Epithelial cell of prostate (primary cell): ENCODE results near the gene LIME1.
A peak's percentile ranks its signal among the peaks of the same experiment; 100 is the strongest.

ENCODE experiments used
- DNase-seq: peaks from one replicate; pipeline ENCODE4 v3.0.0-alpha.2; 2011; ENCODE audit warnings: low read depth, low spot score
- H3K27ac ChIP-seq: fragments of 450-650 bp; 2 replicates; pipeline ENCODE4 v1.5.1; 2017; ENCODE audit warnings: mild to moderate bottlenecking

The LIME1 gene, protein sequence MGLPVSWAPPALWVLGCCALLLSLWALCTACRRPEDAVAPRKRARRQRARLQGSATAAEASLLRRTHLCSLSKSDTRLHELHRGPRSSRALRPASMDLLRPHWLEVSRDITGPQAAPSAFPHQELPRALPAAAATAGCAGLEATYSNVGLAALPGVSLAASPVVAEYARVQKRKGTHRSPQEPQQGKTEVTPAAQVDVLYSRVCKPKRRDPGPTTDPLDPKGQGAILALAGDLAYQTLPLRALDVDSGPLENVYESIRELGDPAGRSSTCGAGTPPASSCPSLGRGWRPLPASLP

DNA sequence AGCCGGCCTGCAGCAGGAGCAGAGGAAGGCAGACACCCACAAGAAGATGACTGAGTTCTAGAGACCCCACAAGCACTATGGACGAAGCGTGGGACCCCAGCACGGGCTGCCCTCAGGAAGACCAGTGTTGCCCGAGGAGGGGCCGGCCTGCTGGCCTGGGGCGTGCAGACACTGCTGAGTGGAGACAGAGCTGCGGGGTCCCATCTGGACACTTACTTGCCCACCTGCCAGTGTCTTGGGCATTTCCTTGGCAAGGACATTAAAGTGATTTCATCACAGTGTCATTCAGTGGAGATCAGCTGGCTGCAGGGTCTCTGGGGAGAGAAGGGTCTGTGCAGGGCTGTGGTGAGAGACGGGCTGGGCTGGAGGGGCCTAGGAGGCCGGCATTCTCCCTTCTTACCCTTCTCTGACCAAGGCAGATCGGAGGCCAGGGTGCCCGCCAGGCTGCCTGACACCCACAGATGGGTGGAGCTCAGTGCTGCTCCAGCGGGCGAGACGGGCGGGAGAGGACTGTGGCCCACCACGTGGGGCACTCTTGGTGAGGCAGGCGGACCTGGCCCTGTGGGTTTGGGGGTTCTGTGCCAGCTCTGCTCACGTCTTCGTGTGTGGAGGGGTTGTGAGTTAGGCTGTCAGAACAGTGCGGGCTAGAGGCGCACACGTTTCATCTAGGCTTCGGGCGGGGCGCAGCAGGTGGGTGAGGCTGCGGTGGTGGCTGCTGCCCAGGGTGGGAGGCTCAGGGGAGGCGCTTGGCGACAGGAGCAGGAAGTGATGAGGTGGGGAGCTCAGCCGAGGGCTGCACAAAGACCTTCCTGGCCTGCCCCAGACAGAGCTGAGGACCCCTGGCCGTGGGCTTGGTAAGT, at the start of gene LIME1:
TSS of gene LIME1 (plus strand) at position 806 of the 860 bp plus-strand sequence. CDS start 886 bp downstream, outside the sequence.
- no peak within 1 kb of the TSS for H3K27ac ChIP-seq

DNA sequence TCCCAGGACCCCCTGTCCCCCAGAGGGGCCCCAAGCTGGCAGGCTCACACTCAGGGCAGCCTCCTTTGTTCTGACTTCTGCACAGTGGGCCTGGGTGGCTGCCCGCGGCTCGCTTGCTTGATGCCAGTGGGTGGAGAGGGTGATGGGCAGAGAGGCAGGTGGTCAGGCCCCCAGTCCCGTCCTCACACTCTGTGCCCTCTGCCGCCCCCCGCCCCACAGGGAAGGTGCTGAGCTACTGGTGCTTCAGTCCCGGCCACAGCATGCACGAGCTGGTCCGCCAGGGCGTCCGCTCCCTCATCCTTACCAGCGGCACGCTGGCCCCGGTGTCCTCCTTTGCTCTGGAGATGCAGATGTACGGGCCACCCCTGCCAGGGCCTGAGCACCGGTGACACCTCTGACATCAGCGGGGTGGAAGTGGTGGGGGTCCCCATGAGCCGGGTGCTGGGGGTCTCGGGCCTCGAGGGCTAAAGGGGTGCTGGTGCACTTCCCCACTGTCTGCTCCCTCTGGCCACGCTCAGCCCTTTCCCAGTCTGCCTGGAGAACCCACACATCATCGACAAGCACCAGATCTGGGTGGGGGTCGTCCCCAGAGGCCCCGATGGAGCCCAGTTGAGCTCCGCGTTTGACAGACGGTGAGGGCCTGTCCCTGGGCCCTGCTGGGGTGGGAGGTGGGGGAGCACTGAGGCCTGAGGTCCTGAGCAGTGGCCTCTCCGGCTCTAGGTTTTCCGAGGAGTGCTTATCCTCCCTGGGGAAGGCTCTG, 48.9 kb upstream of the LIME1 start:
- H3K27ac ChIP-seq, result no peak overlapping the region
- DNase-seq, result no peak

More for the DNA sequence above, at the start of gene LIME1:
- DNase-seq, result no peak

DNA sequence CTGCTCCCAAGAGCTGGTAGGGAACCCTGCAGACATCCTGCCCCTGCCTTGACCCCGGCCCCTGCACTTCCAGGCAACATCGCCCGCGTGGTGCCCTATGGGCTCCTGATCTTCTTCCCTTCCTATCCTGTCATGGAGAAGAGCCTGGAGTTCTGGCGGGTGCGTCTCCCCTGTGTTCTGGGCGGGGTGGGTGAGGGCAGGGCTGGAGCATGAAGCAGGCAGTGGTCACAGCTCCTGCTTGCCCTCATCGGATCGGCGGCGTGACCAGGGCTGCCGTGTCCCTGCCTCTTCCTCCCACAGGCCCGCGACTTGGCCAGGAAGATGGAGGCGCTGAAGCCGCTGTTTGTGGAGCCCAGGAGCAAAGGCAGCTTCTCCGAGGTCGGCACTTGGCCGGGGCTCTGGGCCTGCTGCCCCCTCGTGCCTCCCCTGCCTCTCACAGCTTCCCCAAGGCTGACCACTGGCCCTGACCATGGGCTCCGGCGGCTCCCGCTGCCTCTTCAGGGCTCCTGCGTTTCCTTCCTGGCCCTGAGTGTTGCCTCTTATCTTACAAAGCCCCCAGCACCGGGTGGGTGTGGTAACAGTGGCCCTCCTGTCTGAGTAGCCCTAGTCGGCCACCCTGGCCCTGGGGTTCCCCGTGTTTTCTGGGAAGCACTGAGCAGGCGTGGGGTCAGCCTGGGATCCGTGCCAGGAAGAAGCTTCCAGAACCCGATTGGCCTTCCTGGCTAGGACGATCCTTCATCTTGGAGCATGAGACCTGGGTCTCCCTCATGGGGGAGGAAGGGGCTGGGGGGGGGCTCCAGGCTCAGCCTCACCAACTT, 48.0 kb upstream of the LIME1 start:
- no peak for DNase-seq
- no peak overlapping the region for H3K27ac ChIP-seq

DNA sequence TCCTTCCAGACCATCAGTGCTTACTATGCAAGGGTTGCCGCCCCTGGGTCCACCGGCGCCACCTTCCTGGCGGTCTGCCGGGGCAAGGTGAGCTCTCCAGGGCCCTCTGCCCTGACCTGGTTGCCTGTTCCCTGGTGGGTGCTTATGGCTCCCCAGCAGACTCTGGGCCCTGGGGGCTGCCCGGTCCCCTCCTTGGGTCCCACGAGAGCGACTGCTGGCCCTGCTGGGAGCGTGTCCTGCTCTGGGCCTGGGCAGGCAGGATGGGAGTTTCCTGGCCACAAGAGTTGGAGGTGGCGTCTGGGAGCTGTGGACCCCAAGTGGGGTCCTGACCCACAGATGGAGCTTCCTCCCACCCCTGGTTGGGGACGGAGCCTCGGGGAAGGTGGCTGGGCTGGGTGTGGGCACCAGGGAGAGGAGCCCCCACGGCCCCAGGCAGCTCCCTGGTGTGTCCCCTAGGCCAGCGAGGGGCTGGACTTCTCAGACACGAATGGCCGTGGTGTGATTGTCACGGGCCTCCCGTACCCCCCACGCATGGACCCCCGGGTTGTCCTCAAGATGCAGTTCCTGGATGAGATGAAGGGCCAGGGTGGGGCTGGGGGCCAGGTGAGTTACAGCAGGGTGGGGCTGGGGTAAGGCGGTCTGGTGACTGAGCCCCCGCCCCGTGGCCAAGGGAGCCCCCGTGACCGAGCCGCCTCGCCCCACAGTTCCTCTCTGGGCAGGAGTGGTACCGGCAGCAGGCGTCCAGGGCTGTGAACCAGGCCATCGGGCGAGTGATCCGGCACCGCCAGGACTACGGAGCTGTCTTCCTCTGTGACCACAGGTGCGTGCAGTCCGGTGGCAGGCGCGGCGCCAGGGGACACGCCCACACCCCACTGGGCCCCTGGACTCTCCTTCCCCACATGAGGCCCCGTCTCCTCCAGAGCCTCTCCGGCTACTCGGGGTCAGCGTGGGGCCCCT, 47.1 kb upstream of the LIME1 start:
- H3K27ac ChIP-seq, result no peak overlapping the region
- DNase-seq, result no peak

DNA sequence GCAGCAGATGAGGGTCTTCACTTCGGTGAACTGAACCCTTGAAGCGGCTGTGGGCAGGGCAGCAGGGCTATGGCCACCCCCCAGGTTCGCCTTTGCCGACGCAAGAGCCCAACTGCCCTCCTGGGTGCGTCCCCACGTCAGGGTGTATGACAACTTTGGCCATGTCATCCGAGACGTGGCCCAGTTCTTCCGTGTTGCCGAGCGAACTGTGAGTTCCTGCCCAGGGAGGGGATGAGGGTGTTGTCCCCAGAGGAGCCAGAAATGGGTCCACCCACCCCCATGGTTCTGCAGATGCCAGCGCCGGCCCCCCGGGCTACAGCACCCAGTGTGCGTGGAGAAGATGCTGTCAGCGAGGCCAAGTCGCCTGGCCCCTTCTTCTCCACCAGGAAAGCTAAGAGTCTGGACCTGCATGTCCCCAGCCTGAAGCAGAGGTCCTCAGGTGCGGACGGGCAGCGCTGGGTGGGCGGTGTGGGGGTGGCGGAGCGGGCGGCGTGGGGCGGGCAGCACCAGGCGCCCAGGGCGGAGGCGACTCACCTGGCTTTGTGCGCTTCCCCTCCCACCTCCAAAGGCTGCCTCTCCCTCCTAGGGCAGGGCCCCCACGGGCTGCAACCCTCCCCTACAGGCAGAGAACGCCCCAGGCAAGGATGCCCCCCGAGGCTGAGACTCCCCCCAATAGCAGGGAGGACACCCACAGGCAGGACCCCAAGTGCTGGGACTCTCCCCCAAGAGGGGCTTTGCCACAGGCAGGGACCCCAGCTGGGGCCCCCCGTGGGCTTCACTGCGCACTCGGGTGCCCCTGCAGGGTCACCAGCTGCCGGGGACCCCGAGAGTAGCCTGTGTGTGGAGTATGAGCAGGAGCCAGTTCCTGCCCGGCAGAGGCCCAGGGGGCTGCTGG, 46.2 kb upstream of the LIME1 start:
- DNase-seq, result no peak
- H3K27ac ChIP-seq, result no peak overlapping the region

DNA sequence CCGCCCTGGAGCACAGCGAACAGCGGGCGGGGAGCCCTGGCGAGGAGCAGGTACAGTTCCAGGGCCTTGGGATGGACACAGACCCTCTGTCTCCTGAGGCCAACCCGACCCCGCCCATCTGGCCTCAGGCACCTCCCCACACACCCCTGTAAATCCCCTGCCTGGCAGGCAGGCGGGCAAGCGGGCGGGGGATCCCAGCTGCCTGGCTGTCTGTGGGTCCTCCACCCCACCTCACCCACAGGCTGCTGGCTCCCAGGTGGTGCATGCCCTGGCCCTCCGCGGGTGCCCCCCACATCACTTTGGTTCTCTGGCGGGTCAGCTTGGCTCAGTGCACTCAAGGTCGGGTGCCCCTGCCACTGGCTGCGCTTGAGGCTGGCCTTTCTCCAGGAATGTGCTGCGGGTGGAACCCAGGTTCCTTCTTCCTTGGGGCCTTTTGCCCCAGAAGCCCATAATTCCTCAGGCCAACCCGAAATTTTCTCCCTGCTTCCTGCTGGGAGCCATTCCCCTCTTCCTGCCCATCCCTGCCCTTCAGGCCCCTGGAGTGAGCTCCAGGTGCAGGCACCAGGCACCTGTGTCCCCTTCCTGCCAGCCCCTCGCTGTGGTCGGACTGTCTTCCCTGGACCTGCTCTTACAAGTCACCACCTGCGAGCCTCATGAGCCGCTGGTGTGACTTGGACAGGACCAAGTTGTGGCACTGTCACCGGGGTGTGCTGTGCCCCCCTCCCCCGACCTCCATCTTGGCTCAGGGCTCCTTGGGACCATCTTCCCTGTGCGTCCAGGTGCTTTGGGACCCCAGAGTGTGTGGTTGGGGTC, 45.4 kb upstream of the LIME1 start:
- H3K27ac ChIP-seq, result no peak overlapping the region
- DNase-seq, result no peak

DNA sequence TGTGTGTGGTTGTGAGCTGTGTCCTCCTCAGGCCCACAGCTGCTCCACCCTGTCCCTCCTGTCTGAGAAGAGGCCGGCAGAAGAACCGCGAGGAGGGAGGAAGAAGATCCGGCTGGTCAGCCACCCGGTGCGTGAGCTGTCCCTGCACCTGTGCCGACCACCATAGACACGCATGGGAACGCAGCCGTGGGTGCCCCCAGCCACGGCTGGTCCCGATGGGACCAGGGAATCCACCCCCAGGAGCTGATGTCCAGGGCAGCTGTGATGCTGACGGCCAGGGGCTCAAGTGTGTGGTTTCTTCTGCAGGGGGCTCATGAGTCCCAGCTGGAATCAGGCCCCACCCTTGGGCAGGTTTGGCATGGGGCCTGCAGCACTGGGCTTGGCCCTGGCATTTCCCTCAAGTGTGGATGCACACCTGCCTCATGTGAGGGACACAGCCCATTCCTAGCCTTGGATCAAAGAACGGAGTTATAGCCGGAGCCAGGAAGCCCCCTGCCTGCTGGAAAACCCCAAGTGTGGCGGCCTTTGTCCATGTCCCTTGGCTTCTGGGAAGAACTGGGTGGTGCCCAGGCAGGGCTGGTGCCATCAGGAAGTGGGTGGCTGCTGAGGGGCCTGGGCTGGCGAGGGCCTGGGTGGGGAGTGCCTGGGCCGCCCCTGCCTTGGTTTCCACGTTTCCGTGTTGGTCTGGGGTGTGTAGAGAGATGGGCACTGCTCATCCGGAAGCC, 44.6 kb upstream of the LIME1 start:
- no peak overlapping the region for H3K27ac ChIP-seq
- no peak for DNase-seq

DNA sequence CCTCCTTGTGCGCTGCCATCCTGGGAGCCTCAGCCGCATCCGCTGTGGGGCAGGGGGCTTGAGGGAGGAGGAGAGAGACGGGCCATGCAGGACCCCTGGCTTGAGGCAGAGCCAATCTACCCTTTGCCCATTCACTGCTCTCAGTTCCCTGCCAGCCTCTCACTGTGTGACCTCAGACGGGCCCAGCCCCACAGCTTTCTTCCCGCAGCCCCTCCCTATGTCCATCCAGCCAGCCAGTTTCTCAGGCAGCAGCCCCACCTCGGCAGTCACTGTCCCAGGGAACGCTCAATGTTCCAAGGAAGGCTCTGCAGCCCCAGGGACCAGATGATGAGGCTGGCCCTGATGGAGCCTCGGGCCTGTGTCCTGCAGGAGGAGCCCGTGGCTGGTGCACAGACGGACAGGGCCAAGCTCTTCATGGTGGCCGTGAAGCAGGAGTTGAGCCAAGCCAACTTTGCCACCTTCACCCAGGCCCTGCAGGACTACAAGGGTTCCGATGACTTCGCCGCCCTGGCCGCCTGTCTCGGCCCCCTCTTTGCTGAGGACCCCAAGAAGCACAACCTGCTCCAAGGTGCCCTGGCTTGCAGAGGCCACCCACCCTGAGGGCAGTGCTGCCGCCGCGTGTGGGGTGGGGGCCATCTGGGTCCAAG, 43.9 kb upstream of the LIME1 start:
- H3K27ac ChIP-seq, result no peak overlapping the region
- DNase-seq, result no peak

DNA sequence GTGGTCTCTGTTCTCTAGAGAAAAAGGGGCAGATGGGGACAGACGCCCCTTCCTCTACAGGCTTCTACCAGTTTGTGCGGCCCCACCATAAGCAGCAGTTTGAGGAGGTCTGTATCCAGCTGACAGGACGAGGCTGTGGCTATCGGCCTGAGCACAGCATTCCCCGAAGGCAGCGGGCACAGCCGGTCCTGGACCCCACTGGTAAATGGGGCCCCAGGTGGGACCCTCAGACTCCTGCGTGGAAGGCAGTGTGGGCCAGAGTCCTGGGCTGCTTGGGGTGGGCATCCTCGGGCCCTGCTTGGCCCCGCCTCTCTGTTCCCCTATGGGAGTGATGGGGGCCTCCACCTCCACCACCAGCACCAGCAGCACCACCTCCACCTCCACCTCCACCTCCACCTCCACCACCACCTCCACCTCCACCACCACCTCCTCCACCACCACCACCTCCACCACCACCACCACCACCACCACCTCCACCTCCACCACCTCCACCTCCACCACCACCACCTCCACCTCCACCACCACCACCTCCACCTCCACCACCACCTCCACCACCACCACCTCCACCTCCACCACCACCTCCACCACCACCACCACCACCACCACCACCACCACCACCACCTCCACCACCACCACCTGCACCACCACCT, 43.3 kb upstream of the LIME1 start:
- H3K27ac ChIP-seq, result no peak overlapping the region
- DNase-seq, result no peak

DNA sequence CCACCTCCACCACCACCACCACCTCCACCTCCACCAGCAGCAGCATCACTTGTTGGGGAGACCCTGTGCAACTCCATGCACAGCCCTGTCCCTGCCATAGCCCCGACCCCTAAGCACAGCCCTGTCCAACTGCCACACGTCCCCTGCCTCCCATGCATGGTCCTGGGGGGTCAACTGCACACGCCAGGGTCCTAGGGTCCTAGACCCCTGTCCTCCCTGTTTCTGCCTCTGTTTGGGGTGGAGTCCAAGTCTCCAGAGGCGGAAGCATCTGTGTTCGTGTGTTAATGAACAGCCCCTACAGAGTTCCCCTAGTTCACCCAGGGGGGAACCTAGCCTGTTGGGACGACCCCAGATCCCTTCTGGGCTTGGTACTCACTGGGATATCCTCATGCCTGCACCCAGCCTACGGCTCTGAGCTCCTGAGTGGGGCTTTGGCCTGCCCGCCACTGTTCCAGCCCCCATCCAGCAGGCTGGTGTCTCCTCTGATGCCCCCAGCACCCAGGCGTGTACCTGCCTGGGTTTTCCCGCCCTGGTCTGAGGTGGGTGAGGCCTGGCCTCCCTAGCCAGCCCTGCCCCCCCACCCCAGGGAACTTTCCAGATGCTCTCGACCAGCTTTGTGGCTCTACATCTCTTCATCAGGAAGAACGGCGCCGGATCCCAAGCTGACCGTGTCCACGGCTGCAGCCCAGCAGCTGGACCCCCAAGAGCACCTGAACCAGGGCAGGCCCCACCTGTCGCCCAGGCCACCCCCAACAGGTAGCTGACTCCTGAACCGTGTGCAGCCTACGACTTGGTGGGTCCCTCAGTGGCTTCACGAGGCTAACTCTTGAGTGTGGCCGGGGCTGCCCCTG, 42.5 kb upstream of the LIME1 start:
- no peak overlapping the region for H3K27ac ChIP-seq
- DNase-seq, result no peak

DNA sequence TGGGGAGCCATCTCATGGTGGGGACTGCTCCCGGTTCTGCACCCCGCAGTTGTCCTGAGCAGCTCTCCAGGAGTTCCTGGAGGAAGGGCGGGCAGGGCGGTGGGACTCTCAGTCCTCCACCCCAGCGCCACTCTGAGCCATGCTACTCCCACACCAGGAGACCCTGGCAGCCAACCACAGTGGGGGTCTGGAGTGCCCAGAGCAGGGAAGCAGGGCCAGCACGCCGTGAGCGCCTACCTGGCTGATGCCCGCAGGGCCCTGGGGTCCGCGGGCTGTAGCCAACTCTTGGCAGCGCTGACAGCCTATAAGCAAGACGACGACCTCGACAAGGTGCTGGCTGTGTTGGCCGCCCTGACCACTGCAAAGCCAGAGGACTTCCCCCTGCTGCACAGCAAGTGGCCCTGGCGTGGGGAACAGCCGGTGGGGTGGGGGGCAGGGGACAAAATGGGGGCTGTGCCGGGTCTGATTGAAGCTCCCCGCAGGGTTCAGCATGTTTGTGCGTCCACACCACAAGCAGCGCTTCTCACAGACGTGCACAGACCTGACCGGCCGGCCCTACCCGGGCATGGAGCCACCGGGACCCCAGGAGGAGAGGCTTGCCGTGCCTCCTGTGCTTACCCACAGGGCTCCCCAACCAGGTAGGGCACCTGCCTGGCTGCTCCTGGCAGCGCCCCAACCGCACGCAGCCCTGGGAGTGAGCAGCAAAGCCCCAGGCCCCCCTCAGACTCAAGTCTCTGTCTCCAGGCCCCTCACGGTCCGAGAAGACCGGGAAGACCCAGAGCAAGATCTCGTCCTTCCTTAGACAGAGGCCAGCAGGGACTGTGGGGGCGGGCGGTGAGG, 41.7 kb upstream of the LIME1 start:
- DNase-seq, result no peak
- H3K27ac ChIP-seq, result peak overlapping the region; percentile 90

DNA sequence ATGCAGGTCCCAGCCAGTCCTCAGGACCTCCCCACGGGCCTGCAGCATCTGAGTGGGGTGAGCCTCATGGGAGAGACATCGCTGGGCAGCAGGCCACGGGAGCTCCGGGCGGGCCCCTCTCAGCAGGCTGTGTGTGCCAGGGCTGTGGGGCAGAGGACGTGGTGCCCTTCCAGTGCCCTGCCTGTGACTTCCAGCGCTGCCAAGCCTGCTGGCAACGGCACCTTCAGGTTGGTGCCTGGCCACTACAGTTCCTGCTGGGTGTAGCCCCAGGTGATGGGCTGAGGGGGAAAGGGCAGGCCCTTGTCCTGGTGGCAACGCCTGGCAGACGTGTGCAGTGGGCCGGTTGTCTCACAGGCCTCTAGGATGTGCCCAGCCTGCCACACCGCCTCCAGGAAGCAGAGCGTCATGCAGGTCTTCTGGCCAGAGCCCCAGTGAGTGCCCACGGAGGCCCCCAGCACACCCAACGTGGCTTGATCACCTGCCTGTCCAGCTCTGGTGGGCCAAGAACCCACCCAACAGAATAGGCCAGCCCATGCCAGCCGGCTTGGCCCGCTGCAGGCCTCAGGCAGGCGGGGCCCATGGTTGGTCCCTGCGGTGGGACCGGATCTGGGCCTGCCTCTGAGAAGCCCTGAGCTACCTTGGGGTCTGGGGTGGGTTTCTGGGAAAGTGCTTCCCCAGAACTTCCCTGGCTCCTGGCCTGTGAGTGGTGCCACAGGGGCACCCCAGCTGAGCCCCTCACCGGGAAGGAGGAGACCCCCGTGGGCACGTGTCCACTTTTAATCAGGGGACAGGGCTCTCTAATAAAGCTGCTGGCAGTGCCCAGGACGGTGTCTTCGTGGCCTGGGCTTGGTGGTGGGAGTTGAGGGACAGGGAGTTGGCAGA, 40.8 kb upstream of the LIME1 start:
- DNase-seq, result no peak
- H3K27ac ChIP-seq, result peak overlapping the region; percentile 90

DNA sequence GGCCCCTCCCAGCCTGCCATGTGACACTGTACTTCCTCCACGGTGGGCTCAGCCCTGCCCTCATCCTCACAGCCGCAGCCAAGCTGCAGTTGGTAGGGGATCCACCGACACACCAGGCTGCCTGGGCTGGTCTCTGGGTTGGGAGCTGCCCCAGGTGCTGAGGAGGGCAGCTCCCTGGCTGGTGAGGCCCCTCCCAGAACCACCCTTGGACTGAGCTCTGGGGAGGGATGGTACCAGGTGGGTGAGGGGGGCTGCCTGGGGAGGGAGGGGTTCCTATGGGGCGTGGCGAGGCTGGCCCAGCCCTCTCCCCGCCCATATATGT, 40.2 kb upstream of the LIME1 start:
- H3K27ac ChIP-seq, result peak overlapping the region; percentile 90
- peak; percentile 22 for DNase-seq
